HEK293 (cell line): ENCODE data around the gene NPC1.
A peak's percentile ranks its signal among the peaks of the same experiment; 100 is the strongest.

Experiments used
- EGR2 ChIP-seq: fragments of 450-650 bp; formaldehyde crosslinking; IDR thresholded peaks from 2 replicates; pipeline ENCODE4 v1.5.1; 2016; ENCODE audit warnings: low read depth, missing biosample characterization, missing genetic modification characterization
- GLI4 ChIP-seq: fragments of 450-650 bp; formaldehyde crosslinking; IDR thresholded peaks from 2 replicates; pipeline ENCODE4 v1.5.1; 2016; ENCODE audit warnings: missing biosample characterization, missing genetic modification characterization
- HOXC10 ChIP-seq: sonication (generic); formaldehyde crosslinking; IDR thresholded peaks from 2 replicates; pipeline ENCODE4 v1.8.1; 2023; ENCODE audit warnings: mild to moderate bottlenecking, missing genetic modification reagents
- KLF10 ChIP-seq: fragments of 450-650 bp; IDR thresholded peaks from 2 replicates; pipeline ENCODE4 v1.5.1; 2018; ENCODE audit warnings: missing biosample characterization, mild to moderate bottlenecking, missing genetic modification characterization
- KLF16 ChIP-seq: fragments of 450-650 bp; formaldehyde crosslinking; IDR thresholded peaks from 2 replicates; pipeline ENCODE4 v1.5.1; 2017; ENCODE audit warnings: missing biosample characterization, missing genetic modification characterization
- KLF7 ChIP-seq: fragments of 450-650 bp; formaldehyde crosslinking; IDR thresholded peaks from 2 replicates; pipeline ENCODE4 v1.5.1; 2016; ENCODE audit warnings: missing biosample characterization, missing genetic modification characterization, borderline replicate concordance
- SP7 ChIP-seq: fragments of 450-650 bp; formaldehyde crosslinking; IDR thresholded peaks from 2 replicates; pipeline ENCODE4 v1.5.1; 2016; ENCODE audit warnings: missing biosample characterization, missing genetic modification characterization
- ZNF114 ChIP-seq: fragments of 450-650 bp; formaldehyde crosslinking; IDR thresholded peaks from 2 replicates; pipeline ENCODE4 v1.5.0; 2017; ENCODE audit warnings: missing biosample characterization, missing genetic modification characterization
- ZNF133 ChIP-seq: fragments of 450-650 bp; formaldehyde crosslinking; IDR thresholded peaks from 2 replicates; pipeline ENCODE4 v1.5.1; 2016; ENCODE audit warnings: missing biosample characterization, missing genetic modification characterization
- ZNF140 ChIP-seq: fragments of 450-650 bp; formaldehyde crosslinking; IDR thresholded peaks from 2 replicates; pipeline ENCODE4 v1.5.1; 2016; ENCODE audit warnings: missing biosample characterization, missing genetic modification characterization
- ZNF16 ChIP-seq: fragments of 450-650 bp; formaldehyde crosslinking; IDR thresholded peaks from 2 replicates; pipeline ENCODE4 v1.5.1; 2016; ENCODE audit warnings: low read depth, missing biosample characterization, missing genetic modification characterization
- ZNF292 ChIP-seq: fragments of 450-650 bp; formaldehyde crosslinking; IDR thresholded peaks from 2 replicates; pipeline ENCODE4 v1.5.1; 2016; ENCODE audit warnings: low read depth, missing biosample characterization, missing genetic modification characterization, borderline replicate concordance
- ZNF302 ChIP-seq: fragments of 450-650 bp; formaldehyde crosslinking; IDR thresholded peaks from 2 replicates; pipeline ENCODE4 v1.5.1; 2016; ENCODE audit warnings: missing biosample characterization, missing genetic modification characterization, low read depth
- ZNF391 ChIP-seq: fragments of 450-650 bp; formaldehyde crosslinking; IDR thresholded peaks from 2 replicates; pipeline ENCODE4 v1.5.1; 2016; ENCODE audit warnings: low read depth, missing biosample characterization, missing genetic modification characterization, borderline replicate concordance
- ZNF394 ChIP-seq: fragments of 450-650 bp; formaldehyde crosslinking; IDR thresholded peaks from 2 replicates; pipeline ENCODE4 v1.5.1; 2016; ENCODE audit warnings: missing biosample characterization, missing genetic modification characterization, mild to moderate bottlenecking, moderate library complexity, borderline replicate concordance
- ZNF48 ChIP-seq: fragments of 450-650 bp; formaldehyde crosslinking; IDR thresholded peaks from 2 replicates; pipeline ENCODE4 v1.5.1; 2016; ENCODE audit warnings: missing biosample characterization, missing genetic modification characterization
- ZNF548 ChIP-seq: fragments of 450-650 bp; formaldehyde crosslinking; IDR thresholded peaks from 2 replicates; pipeline ENCODE4 v1.5.1; 2016; ENCODE audit warnings: missing biosample characterization, missing genetic modification characterization
- ZNF555 ChIP-seq: fragments of 450-650 bp; formaldehyde crosslinking; conservative IDR thresholded peaks from 2 replicates; pipeline ENCODE4 v1.5.1; 2017; ENCODE audit warnings: missing biosample characterization, mild to moderate bottlenecking, missing genetic modification characterization, inconsistent platforms
- ZNF585B ChIP-seq: fragments of 450-650 bp; formaldehyde crosslinking; IDR thresholded peaks from 2 replicates; pipeline ENCODE4 v1.5.1; 2016; ENCODE audit warnings: missing biosample characterization, missing genetic modification characterization
- ZNF596 ChIP-seq: fragments of 450-650 bp; IDR thresholded peaks from 2 replicates; pipeline ENCODE4 v1.5.0; 2018; ENCODE audit warnings: missing biosample characterization, mild to moderate bottlenecking, missing genetic modification characterization, moderate library complexity
- ZNF629 ChIP-seq: fragments of 450-650 bp; formaldehyde crosslinking; IDR thresholded peaks from 2 replicates; pipeline ENCODE4 v1.5.1; 2017; ENCODE audit warnings: missing biosample characterization, missing genetic modification characterization
- ZNF660 ChIP-seq: fragments of 450-650 bp; IDR thresholded peaks from 2 replicates; pipeline ENCODE4 v1.5.1; 2018; ENCODE audit warnings: missing biosample characterization, mild to moderate bottlenecking, missing genetic modification characterization
- ZNF670 ChIP-seq: fragments of 450-650 bp; formaldehyde crosslinking; IDR thresholded peaks from 2 replicates; pipeline ENCODE4 v1.5.1; 2016; ENCODE audit warnings: missing biosample characterization, missing genetic modification characterization, low read depth
- ZNF701 ChIP-seq: fragments of 450-650 bp; formaldehyde crosslinking; IDR thresholded peaks from 2 replicates; pipeline ENCODE4 v1.5.1; 2016; ENCODE audit warnings: missing biosample characterization, missing genetic modification characterization
- ZNF785 ChIP-seq: fragments of 450-650 bp; formaldehyde crosslinking; IDR thresholded peaks from 2 replicates; pipeline ENCODE4 v1.5.1; 2016; ENCODE audit warnings: missing biosample characterization, missing genetic modification characterization
- TF ChIP-seq, protein P1 (sequence below): fragments of 450-650 bp; formaldehyde crosslinking; IDR thresholded peaks from 2 replicates; pipeline ENCODE4 v1.5.1; 2017; ENCODE audit warnings: missing biosample characterization, mild to moderate bottlenecking, missing genetic modification characterization, moderate library complexity
- TF ChIP-seq, protein P2 (sequence below): IDR thresholded peaks from 2 replicates; pipeline ENCODE4 v1.6.1; 2011; ENCODE audit warnings: mild to moderate bottlenecking, low read depth, low read length, borderline replicate concordance
- TF ChIP-seq, protein P3 (sequence below): fragments of 450-650 bp; formaldehyde crosslinking; IDR thresholded peaks from 2 replicates; pipeline ENCODE4 v1.5.1; 2016; ENCODE audit warnings: missing biosample characterization, missing genetic modification characterization
- TF ChIP-seq, protein P4 (sequence below): fragments of 450-650 bp; formaldehyde crosslinking; IDR thresholded peaks from 2 replicates; pipeline ENCODE4 v1.5.1; 2016; ENCODE audit warnings: missing biosample characterization, missing genetic modification characterization
- TF ChIP-seq, protein P5 (sequence below): fragments of 450-650 bp; formaldehyde crosslinking; IDR thresholded peaks from 2 replicates; pipeline ENCODE4 v1.5.1; 2017; ENCODE audit warnings: missing biosample characterization, missing genetic modification characterization

The NPC1 gene

DNA sequence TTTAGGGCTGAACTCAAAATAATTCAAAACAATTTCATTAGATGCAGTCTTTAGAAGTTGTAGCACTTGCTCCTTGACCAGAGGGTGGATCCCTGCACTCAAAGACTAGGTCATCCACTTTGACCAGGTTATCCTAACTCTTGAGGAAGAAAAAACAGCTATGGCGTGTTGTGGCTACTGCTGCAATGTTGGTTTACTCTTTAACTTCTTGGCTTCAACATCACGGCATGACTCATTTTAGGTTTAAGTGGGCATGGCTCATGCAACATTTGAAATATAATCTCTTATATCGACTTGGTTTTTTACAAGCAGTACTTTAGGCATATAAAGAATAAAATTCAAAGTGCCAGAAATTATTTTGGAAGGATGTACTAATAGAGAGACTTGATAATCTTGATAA is 41.0 kb upstream of the NPC1 start (continued):
- TF ChIP-seq, protein P1, sequence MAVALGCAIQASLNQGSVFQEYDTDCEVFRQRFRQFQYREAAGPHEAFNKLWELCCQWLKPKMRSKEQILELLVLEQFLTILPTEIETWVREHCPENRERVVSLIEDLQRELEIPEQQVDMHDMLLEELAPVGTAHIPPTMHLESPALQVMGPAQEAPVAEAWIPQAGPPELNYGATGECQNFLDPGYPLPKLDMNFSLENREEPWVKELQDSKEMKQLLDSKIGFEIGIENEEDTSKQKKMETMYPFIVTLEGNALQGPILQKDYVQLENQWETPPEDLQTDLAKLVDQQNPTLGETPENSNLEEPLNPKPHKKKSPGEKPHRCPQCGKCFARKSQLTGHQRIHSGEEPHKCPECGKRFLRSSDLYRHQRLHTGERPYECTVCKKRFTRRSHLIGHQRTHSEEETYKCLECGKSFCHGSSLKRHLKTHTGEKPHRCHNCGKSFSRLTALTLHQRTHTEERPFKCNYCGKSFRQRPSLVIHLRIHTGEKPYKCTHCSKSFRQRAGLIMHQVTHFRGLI (tag by site-specific recombination) = no peak
- no peak for TF ChIP-seq ZNF596 (tag by site-specific recombination)
- no peak for TF ChIP-seq ZNF701
- TF ChIP-seq GLI4 (tag by site-specific recombination) = no peak
- TF ChIP-seq KLF16 (tag by site-specific recombination) = peak; percentile 25; the same call in 1 of the 2 replicates
- TF ChIP-seq, protein P2, sequence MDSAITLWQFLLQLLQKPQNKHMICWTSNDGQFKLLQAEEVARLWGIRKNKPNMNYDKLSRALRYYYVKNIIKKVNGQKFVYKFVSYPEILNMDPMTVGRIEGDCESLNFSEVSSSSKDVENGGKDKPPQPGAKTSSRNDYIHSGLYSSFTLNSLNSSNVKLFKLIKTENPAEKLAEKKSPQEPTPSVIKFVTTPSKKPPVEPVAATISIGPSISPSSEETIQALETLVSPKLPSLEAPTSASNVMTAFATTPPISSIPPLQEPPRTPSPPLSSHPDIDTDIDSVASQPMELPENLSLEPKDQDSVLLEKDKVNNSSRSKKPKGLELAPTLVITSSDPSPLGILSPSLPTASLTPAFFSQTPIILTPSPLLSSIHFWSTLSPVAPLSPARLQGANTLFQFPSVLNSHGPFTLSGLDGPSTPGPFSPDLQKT = no peak
- no peak for TF ChIP-seq ZNF555
- TF ChIP-seq ZNF114 (tag by site-specific recombination) = no peak
- peak; percentile 79; the same call in 1 of the 2 replicates for TF ChIP-seq ZNF391
- TF ChIP-seq ZNF394 (tag by site-specific recombination) = no peak
- peak; percentile 60 for TF ChIP-seq KLF10 (tag by site-specific recombination)
- TF ChIP-seq ZNF292 = no peak
- TF ChIP-seq ZNF670 (tag by site-specific recombination) = no peak
- TF ChIP-seq EGR2 (tag by site-specific recombination) = no peak
- no peak for TF ChIP-seq ZNF548
- no peak for TF ChIP-seq HOXC10 (CRISPR knock-in tag)
- no peak for TF ChIP-seq KLF7 (tag by site-specific recombination)
- TF ChIP-seq ZNF785 (tag by site-specific recombination) = no peak
- no peak for TF ChIP-seq ZNF140 (tag by site-specific recombination)
- no peak for TF ChIP-seq ZNF585B (tag by site-specific recombination)
- peak; percentile 73; the same call in 1 of the 2 replicates for TF ChIP-seq ZNF660 (tag by site-specific recombination)
- TF ChIP-seq ZNF16 = no peak
- peak; percentile 85 for TF ChIP-seq ZNF629 (tag by site-specific recombination)
- TF ChIP-seq, protein P3, sequence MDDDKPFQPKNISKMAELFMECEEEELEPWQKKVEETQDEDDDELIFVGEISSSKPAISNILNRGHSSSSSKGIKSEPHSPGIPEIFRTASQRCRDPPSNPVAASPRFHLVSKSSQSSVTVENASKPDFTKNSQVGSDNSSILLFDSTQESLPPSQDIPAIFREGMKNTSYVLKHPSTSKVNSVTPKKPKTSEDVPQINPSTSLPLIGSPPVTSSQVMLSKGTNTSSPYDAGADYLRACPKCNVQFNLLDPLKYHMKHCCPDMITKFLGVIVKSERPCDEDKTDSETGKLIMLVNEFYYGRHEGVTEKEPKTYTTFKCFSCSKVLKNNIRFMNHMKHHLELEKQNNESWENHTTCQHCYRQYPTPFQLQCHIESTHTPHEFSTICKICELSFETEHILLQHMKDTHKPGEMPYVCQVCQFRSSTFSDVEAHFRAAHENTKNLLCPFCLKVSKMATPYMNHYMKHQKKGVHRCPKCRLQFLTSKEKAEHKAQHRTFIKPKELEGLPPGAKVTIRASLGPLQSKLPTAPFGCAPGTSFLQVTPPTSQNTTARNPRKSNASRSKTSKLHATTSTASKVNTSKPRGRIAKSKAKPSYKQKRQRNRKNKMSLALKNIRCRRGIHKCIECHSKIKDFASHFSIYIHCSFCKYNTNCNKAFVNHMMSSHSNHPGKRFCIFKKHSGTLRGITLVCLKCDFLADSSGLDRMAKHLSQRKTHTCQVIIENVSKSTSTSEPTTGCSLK (tag by site-specific recombination) = no peak
- TF ChIP-seq, protein P4, sequence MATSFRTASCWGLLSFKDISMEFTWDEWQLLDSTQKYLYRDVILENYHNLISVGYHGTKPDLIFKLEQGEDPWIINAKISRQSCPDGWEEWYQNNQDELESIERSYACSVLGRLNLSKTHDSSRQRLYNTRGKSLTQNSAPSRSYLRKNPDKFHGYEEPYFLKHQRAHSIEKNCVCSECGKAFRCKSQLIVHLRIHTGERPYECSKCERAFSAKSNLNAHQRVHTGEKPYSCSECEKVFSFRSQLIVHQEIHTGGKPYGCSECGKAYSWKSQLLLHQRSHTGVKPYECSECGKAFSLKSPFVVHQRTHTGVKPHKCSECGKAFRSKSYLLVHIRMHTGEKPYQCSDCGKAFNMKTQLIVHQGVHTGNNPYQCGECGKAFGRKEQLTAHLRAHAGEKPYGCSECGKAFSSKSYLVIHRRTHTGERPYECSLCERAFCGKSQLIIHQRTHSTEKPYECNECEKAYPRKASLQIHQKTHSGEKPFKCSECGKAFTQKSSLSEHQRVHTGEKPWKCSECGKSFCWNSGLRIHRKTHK (tag by site-specific recombination) = no peak
- no peak for TF ChIP-seq ZNF302 (tag by site-specific recombination)
- TF ChIP-seq SP7 = peak; percentile 86
- no peak for TF ChIP-seq ZNF48 (tag by site-specific recombination)
- TF ChIP-seq, protein P5, sequence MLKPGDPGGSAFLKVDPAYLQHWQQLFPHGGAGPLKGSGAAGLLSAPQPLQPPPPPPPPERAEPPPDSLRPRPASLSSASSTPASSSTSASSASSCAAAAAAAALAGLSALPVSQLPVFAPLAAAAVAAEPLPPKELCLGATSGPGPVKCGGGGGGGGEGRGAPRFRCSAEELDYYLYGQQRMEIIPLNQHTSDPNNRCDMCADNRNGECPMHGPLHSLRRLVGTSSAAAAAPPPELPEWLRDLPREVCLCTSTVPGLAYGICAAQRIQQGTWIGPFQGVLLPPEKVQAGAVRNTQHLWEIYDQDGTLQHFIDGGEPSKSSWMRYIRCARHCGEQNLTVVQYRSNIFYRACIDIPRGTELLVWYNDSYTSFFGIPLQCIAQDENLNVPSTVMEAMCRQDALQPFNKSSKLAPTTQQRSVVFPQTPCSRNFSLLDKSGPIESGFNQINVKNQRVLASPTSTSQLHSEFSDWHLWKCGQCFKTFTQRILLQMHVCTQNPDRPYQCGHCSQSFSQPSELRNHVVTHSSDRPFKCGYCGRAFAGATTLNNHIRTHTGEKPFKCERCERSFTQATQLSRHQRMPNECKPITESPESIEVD (tag by site-specific recombination) = peak; percentile 95
- TF ChIP-seq ZNF133 = no peak
